HFF-Myc (cell line): ENCODE data around the gene COX6A1.

Experiments
- DNase-seq: peaks from one replicate; pipeline ENCODE4 v3.0.0-alpha.2; 2011; ENCODE audit warnings: low read depth; ENCODE audit errors: extremely low read depth
- H3K4me3 ChIP-seq: replicated peaks from 2 replicates; pipeline ENCODE4 v1.5.1; 2011; ENCODE audit warnings: low read depth, mild to moderate bottlenecking, control low read depth, low read length
- CTCF ChIP-seq: IDR thresholded peaks from 2 replicates; pipeline ENCODE4 v1.5.1; 2012; ENCODE audit warnings: mild to moderate bottlenecking, low read depth, low read length, control low read depth; ENCODE audit errors: missing control alignments

COX6A1 gene

GRCh38 chr12:120437735-120438494, at the start of gene COX6A1:
TSS of gene COX6A1 (plus strand) at chr12:120438113. CDS start at chr12:120438127, 14 bp downstream.
- no peak for TF ChIP-seq CTCF
- H3K4me3 ChIP-seq: peak within 1 kb of the TSS; percentile 88
- peak; percentile 97 for DNase-seq

- DNase-seq: no peak
- TF ChIP-seq CTCF: no peak
- no peak overlapping the region for H3K4me3 ChIP-seq
These were observed 49.0 kb upstream of the COX6A1 start for GRCh38 chr12:120388691-120389481.

GRCh38 chr12:120390540-120391120, 47.3 kb upstream of the COX6A1 start:
- DNase-seq: no peak
- TF ChIP-seq CTCF: no peak
- H3K4me3 ChIP-seq: no peak overlapping the region

- no peak overlapping the region for H3K4me3 ChIP-seq
- TF ChIP-seq CTCF: no peak
- no peak for DNase-seq
These were observed 43.2 kb upstream of the COX6A1 start for GRCh38 chr12:120394483-120395367.

GRCh38 chr12:120397824-120398540, 39.9 kb upstream of the COX6A1 start:
- no peak for TF ChIP-seq CTCF
- no peak overlapping the region for H3K4me3 ChIP-seq
- DNase-seq: no peak
